GM19455 (cell line): ENCODE measurements around the gene RNF133.

Experiments
- ATAC-seq: cut with Tn5 transposase; IDR thresholded peaks from one replicate; pipeline ENCODE4 v1.9.1; 2021; ENCODE audit not compliant: unreplicated experiment

Gene RNF133, protein sequence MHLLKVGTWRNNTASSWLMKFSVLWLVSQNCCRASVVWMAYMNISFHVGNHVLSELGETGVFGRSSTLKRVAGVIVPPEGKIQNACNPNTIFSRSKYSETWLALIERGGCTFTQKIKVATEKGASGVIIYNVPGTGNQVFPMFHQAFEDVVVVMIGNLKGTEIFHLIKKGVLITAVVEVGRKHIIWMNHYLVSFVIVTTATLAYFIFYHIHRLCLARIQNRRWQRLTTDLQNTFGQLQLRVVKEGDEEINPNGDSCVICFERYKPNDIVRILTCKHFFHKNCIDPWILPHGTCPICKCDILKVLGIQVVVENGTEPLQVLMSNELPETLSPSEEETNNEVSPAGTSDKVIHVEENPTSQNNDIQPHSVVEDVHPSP

DNA sequence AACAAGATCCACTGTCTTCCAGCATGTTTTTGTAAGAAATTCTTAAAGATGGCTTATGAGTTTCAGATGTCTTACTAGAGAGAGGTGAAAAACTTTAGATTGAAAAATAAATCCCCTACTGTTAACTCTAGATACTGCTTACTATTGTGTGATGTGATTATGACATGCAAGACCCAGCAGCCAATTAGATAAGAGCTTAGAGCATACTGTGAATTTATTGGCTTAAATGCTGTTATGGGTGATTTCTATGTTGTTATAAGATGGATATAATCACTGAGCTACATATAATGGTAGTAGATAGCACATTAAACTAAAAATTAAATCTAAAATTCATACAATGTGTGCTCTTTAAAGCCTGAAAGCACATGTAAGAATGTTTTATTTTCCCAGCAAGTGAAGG lies at the start of gene RNF133:
Gene RNF133, minus strand, starts transcription at position 101 of the 400 bp plus-strand sequence. CDS start 199 bp downstream, outside the sequence.
- ATAC-seq: no peak

DNA sequence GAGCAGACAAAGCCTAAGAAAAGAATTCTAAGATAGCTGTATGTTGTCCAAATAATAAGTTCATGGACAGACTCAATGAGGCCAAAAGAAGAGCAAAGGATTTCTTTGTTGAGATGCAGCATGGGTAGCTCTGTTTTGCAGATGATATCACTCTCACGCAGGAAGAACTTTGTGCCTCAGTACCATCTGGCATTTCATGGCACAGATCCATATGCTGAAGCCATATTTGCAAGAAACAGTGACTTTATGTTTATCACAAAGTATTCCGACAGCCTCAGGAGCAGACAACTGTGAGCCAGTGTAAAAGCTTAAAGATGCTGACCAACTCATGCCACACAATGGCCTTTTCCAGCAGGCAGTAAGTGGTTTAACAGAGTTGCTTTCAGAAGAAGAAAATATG lies 49.3 kb upstream of the RNF133 start:
- no peak for ATAC-seq

DNA sequence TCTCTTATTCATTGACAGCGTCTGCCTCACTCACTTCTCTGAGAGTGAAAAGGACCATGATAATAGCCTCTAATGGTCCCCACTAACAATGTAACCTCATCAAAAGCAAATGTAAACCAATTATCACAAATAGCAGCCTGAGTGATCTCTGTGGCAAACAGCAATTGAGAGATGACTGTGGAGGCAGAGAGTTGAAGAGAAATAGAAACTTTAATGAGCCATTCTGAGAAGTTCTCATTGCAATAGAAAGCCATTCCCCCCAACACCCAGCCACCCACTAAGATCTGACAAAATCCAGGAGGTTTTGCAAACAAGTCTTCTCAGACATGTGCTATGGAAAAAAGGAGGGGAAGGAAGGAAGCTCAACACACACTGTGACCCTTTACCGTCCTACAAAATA lies 48.0 kb upstream of the RNF133 start:
- no peak for ATAC-seq

DNA sequence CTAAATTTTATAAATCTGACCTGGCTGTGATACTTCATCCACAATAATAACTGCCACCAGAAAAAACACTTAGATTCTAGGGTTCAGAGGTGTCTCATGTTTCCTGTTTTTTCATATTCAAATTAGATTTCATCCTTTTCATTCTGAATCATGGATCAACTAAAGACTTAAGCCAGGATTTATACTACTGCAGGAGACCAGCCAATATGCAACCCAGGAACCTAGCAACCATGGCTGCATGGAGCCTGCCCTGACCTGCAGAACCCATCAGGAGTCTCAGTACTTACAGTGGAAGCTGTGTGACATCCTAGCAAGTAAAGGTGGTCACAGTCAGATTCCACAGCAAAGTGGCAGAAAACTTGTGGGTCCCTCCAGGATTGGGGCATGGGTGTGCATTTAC lies 44.3 kb upstream of the RNF133 start:
- no peak for ATAC-seq

DNA sequence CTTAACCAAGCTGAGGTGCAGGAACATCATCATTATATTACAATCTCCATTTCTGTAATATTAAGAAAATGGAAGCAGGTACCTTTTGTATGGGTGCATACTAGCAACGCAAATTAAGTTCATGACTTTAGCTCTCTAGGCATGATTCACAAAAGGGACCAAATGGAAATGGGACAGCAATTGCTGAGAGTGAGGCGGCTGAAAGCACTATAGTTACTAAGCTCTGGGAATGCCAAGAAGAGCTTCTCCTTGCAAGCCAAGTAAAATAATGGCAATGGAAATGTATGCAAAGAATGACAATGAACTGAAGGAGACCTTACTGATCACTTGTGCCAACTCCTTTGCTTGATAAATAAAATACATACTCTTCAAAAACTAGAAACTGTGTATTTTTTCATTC lies 40.0 kb upstream of the RNF133 start:
- no peak for ATAC-seq

DNA sequence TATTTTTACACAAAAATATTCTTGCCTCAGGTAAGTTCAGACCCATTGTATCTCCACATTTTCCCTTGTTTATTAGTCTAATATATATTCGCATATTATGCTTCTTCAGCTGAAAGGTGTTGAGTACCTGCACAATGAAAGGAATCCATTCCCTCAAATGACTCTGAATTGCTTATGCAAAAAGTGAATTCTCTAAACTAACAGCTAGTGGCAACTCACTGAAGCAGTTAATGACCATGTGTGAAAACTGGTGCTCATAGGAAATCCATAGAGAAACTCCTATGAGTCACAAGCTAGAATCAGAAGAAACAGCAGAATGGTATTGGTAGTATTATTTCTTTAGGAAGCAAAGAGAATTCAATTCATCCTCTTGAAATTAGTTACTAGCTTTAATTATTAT lies 37.3 kb upstream of the RNF133 start:
- no peak for ATAC-seq

DNA sequence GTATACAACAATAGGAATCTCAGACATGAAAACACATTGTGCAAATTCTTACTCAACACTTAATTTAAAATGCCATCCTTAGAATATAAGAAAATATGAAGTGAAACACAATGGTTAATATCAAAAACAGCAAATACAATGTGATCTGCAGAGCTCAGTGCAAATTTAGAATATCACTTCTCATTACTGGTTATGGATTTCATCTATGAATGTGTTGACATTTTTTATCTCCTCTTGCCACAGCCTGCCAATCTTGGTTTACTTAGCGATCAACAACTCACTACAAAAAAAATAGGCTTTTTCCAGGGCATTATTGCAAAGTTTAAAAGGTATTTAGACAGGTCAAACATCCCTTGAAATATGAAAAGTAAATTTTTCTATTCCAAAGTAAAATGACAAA lies 28.8 kb upstream of the RNF133 start:
- ATAC-seq: no peak

DNA sequence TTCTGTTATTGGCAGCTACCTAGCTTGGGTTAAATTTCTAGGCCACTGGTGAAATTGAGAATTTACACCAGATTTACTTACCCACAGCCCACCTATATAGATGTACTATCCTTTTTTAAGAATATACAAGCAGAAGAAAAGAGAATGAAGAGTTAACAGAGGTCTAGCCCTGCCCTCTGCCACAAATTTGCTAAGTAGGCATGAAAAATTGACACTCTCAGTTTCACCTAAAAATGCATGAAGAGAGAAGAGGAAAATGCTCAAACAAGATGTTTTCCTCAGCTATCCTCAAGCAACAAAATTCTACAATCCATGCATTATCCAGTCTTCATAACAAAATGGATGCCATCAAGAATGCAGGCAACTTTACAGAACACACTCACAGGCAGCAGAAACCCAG lies 28.4 kb upstream of the RNF133 start:
- ATAC-seq: no peak

DNA sequence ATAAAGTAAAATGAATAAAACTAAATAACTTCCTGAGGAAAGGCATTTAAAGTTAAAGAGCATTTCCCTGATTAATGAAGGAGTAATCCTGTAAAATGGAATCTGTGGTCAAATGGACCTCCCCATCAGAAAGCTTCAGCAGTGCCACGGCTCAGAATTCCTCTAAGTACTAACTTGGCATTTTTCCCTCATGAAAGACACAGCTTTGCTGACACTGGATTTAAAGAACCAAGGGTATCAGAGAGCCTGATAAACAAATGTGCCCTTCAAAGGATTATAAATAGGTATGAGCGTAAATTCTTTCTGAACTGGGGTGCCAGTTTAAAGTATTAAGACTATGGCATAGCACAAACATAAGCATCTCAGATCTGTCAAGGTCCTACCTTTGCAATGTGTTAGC lies 28.0 kb upstream of the RNF133 start:
- no peak for ATAC-seq

DNA sequence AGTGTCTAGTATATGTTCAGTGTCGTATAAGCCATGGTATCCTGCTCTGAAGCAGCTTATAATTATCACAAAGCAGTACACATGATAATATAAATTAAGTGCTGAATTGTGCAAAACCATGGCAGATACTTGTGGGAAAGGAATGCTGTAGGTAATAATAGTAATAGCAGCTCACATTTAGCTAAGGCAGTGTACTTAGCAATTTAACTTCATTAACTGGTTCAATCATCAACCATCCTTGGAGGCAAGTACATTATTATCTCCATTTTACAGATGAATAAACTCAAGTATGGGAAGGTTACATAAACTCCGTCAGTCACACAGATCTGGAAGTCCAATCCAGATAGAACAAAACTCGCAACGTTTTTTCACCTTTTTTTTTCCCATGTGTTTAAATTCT lies 25.4 kb upstream of the RNF133 start:
- ATAC-seq: no peak

DNA sequence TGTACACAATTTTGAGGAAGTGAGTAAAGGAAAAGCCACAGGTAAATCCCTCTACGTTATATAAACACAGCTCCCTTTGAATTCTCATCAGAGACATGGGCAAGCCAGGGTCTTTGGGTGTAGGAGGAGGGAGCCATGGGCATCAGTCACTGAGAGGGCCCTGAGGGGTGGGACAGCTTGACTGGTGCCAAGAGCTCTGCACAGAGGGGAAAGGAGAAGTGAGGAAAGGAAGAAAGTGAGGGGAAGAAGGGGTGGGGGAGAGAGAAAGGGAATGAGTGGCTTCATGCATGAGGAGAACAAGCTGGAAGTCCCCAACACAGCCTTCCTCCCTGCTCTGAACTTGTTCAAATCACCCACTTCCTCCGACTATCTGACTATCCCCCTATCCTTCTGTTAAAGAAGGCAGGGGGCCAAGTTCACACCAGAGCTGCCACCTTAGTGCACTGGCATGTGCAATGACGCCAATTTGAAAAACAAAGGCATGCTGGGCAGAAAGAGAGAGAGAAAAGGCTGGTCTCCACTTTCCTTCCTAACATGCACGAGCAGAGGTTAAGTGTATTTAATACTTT lies 20.2 kb upstream of the RNF133 start:
- ATAC-seq: no peak

DNA sequence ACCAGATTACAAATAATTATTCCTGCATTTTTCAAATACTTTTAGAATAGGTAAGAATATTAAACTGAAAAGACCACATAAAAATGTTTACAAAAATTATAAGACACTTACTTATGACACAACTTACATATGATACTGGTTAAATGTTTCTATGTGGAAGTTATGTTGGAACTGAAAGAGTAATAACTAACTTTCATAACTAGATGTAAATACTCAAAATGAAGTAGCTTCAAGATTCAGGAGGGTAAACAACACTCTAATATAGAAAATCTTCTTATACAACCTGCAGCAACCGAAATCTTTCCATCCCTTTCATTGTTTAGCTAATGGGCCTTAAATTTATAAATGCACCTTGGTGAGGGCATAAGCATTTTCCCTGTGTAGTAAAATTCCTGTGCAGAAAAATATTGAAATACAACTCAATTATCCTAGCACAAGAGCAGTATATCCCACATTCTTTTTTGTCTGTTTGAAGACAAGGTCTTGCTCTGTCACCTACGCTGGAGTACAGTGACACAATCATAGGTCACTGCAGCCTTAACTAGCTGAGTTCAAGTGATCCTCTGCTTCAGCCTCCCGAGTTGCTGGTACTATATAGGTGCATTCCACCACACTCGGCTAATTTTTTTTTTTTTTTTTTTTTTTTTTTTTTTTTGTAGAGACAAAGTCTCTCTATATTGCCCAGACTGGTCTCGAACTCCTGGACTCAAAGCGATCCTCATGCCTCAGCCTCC lies 18.6 kb upstream of the RNF133 start:
- no peak for ATAC-seq

DNA sequence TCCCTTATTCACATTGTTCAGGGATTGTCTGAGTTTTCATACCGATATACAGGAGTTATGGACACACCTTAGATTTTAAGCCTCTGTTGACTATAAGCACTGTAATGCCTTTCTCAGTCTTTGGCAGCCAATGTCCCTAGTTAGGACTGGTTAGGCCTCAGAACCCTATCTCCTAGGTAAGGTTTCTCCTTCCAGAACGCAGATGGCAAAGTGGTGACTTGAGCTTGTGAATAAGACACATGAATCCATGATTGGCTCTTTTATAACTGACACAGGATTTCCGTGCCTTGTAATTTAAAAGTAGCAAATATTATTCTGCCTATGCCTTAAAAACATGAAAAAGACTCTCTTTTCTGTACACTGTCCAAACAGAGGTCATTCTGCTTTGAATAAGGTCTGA lies 16.3 kb upstream of the RNF133 start:
- no peak for ATAC-seq

DNA sequence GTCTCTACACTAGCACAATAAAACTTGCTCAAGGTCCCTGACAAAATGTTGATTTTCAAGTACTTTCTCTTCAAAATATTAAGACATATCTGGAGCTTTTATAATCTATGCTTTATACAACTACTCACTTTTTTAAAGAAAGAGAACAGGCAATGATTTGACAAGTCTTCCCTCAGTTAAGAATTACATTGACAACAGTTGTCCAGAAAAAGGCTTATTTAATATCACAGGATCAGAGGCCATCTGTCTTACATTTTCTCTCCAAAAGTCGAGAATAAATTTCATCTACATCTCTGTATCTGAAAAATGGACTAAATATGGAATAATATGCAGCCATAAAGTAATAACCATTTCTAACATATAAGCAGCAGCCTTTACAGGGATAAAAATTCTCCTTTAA lies 12.0 kb upstream of the RNF133 start:
- no peak for ATAC-seq

DNA sequence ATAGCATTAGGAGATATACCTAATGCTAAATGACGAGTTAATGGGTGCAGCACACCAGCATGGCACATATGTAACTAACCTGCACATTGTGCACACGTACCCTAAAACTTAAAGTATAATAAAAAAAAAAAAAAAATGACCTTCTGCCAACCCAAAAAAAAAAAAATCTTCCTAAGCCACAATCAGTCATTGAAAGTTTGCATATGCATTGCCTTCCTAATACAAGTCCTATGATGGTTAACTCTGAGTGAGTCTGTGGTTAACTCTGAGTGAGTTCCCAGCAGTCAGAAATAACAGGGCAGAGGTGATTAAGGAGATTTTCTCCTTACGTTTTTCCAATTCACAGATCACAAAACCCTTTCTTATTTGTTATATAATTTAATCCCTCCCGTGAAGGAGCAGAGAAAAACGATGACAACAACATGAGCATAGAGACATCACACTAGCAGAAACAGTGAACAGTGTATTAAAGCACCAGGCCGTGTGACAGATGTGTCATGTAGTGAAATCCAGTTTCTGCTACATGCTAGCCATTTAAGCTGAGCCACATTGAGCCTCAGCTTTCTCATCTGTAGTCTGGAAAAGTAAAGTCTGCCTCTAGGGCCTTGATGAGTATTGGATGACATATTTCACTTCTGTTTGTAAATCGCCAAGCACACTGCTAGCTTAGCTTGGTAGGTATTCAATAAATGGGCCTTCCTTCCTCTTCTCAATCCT lies 11.2 kb upstream of the RNF133 start:
- ATAC-seq: no peak

DNA sequence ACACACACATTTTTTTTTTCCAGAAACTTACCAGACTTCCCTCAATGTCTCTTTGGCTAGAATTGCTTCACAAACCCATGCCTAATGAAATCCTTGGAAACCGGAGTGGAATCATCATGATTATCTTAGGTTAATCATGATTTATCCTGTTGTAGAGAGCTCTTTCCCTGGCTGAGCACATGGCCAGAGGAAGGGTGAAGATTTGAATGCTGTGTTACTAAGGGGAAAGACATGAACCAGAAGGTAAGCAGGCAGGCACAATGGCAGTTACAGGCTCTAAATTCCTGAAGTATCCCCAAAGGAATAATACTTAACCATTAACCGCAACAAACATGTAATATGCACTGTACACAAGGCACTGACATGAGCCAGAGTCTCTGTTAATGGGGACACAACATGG lies 7.9 kb upstream of the RNF133 start:
- no peak for ATAC-seq

DNA sequence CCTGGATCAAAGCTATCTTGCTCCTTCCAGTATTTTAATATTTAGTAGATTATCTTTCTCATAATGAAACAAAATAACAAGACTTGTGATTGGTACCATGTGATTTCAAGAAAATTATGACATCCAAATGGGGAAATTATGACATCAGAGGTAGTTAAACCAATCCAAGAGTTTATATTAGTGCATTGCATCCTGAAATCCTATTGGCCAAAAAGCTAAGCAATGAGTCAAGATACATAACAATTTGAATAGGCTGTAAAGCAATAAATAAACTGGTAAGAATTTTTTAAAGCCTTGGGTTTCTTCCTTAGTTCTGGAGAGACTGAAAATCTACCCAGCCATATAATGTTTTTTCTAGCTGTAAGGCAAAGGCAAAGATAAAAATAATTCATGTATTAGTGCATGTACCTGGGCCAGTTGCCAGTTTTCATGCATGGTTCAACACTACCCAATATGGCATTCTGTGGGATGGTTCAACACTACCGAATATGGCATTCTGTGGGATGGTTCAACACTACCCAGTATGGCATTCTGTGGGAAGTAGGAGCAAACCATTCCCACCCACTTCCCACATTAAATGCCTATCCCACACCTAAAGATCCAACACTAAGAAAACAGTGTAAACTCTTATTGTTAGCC lies 4.1 kb upstream of the RNF133 start, which contains the start of gene RNF148:
Gene RNF148, minus strand, starts transcription at position 51 of the 639 bp plus-strand sequence. CDS start 172 bp downstream, outside the sequence.
- no peak for ATAC-seq

DNA sequence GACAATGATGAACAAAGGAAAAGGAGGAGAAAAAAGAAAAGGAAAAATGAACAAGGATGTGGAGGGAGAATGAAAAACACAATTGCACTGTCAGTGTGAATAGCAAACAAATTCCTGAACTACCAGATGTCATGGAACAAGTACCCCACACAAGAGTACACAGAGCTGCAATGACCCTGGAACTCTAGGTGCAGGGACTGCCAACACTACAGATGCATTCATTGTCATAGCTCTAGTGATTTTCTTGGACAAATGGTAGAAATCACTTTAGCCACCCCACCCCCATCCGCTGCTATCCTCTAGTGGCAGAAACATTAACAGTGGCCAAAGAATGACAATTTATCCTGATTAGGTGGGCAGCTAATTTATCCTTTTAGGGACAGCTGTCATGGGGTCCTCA lies 3.1 kb downstream of the RNF133 start:
- ATAC-seq: no peak

DNA sequence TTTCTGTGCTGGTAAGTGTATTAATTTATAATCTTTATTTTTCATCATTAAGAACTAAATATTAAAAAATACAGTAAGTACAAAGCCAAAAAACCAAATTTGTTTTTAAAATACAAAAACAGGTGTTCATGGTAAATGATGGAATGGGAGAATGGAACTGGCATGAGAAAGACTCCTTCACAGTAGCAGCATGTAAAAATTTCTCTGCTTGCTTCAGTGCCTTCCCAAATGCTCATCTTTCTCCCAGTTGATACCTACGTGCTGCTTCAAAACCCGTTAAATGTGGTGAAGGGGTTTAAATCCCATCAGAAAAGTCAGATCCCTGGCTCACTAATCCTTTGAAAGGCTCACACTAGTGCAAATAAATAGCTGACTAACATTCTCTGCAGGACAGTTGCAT lies 4.2 kb downstream of the RNF133 start:
- ATAC-seq: no peak

DNA sequence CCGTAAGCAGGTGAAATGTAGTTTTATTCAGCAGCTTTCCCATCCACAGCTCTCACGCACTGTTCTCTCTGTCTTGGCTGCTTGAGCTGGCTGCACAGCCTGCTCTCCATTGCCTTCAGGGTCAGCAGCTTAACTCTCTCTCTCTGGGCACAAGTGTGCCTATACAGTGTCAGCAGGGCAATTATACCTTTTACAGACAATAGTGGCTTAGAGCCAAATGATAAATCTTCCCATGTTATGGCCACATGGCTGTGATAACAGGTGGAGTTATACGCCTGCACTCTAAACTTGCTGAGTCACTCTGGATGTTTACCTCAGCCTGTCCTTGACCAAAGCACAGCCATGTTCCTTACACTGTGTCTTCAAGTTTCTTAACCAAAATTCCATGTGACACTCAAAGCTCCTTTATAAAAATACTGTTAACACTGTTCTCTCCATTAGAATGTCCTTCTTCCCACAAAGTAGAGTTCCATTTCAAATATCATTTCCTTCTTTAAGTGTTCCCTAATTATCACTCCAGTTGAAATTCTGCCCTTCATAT lies 6.1 kb downstream of the RNF133 start:
- ATAC-seq: no peak
